Parathyroid adenoma (tissue), 2 donors: Measurements from ENCODE around the gene ERBB2.
A peak's percentile ranks its signal among the peaks of the same experiment; 100 is the strongest.

Experiments used
- H2AFZ ChIP-seq: fragments of 300-600 bp; sonication (generic); one replicate; pipeline ENCODE4 v1.7.0; 2017; ENCODE audit warnings: antibody characterized with exemption, mild to moderate bottlenecking
- H3K27ac ChIP-seq: fragments of 300-600 bp; sonication (generic); one replicate; pipeline ENCODE4 v1.7.0; 2017
- H3K27me3 ChIP-seq: fragments of 300-600 bp; sonication (generic); one replicate; pipeline ENCODE4 v1.7.0; 2017; ENCODE audit warnings: low read length; ENCODE audit not compliant: control insufficient read depth, insufficient read depth
- H3K36me3 ChIP-seq: fragments of 300-600 bp; sonication (generic); one replicate; pipeline ENCODE4 v1.7.0; 2017; ENCODE audit warnings: low read length; ENCODE audit not compliant: control insufficient read depth, insufficient read depth
- H3K4me1 ChIP-seq: fragments of 300-600 bp; sonication (generic); one replicate; pipeline ENCODE4 v1.7.0; 2017; ENCODE audit warnings: control low read depth
- H3K4me2 ChIP-seq: fragments of 300-600 bp; sonication (generic); one replicate; pipeline ENCODE4 v1.7.0; 2017; ENCODE audit warnings: low read length
- H3K4me3 ChIP-seq: fragments of 300-600 bp; sonication (generic); one replicate; pipeline ENCODE4 v1.7.0; 2017; ENCODE audit warnings: low read depth, low read length
- H3K79me2 ChIP-seq: fragments of 300-600 bp; sonication (generic); one replicate; pipeline ENCODE4 v1.7.0; 2017; ENCODE audit warnings: control low read depth
- H3K9ac ChIP-seq: fragments of 300-600 bp; sonication (generic); one replicate; pipeline ENCODE4 v1.7.0; 2017; ENCODE audit warnings: mild to moderate bottlenecking
- H3K9me3 ChIP-seq: fragments of 300-600 bp; sonication (generic); one replicate; pipeline ENCODE4 v1.7.0; 2017; ENCODE audit warnings: low read length; ENCODE audit not compliant: control insufficient read depth
- CTCF ChIP-seq: fragments of 300-600 bp; sonication (generic); IDR thresholded peaks from one replicate; pipeline ENCODE4 v1.7.0; 2017; ENCODE audit warnings: antibody characterized with exemption, mild to moderate bottlenecking
- donor health status: primary hyperparathyroidism.

ERBB2 gene

GRCh38 chr17:39703913-39704312, 4.0 kb downstream of the ERBB2 start:
- peaks cover 40% of the 10 kb centered on the region for H3K4me1 ChIP-seq

GRCh38 chr17:39704821-39705551, 5.1 kb downstream of the ERBB2 start:
- Histone ChIP-seq H3K27ac (peak overlapping the region; percentile 97), H3K36me3 (no peaks in the 10 kb centered on the region), H3K9ac (no peak overlapping the region), H3K79me2 (no peaks in the 10 kb centered on the region), H3K9me3 (no peaks in the 10 kb centered on the region), H3K4me2 (peak overlapping the region; percentile 48), H2AFZ (peak overlapping the region; percentile 80), H3K4me1 (peaks cover 40% of the 10 kb centered on the region), H3K27me3 (no peaks in the 10 kb centered on the region), H3K4me3 (peak overlapping the region; percentile 12)
- TF ChIP-seq CTCF, result no peak

More at GRCh38 chr17:39703913-39704312, 4.0 kb downstream of the ERBB2 start:
- no peaks in the 10 kb centered on the region for H3K27me3 ChIP-seq
- H3K4me2 ChIP-seq, result no peak overlapping the region
- no peaks in the 10 kb centered on the region for H3K9me3 ChIP-seq
- H2AFZ ChIP-seq, result no peak overlapping the region
- H3K4me3 ChIP-seq, result no peak overlapping the region
- no peak for TF ChIP-seq CTCF
- no peak overlapping the region for H3K9ac ChIP-seq
- no peaks in the 10 kb centered on the region for H3K79me2 ChIP-seq
- no peaks in the 10 kb centered on the region for H3K36me3 ChIP-seq
- peak overlapping the region; percentile 97 for H3K27ac ChIP-seq

- Histone ChIP-seq H3K4me1 (peaks cover 40% of the 10 kb centered on the region), H3K27me3 (no peaks in the 10 kb centered on the region), H3K9ac (no peak overlapping the region), H2AFZ (peak overlapping the region; percentile 80), H3K27ac (peak overlapping the region; percentile 97), H3K36me3 (no peaks in the 10 kb centered on the region), H3K4me3 (peak overlapping the region; percentile 12), H3K79me2 (no peaks in the 10 kb centered on the region), H3K9me3 (no peaks in the 10 kb centered on the region), H3K4me2 (peak overlapping the region; percentile 48)
- TF ChIP-seq CTCF, result no peak
Measured at GRCh38 chr17:39705786-39706348, 6.0 kb downstream of the ERBB2 start.

- Histone ChIP-seq H3K27me3 (no peaks in the 10 kb centered on the region), H2AFZ (peak overlapping the region; percentile 80), H3K79me2 (no peaks in the 10 kb centered on the region), H3K4me1 (peaks cover 36% of the 10 kb centered on the region), H3K9me3 (no peaks in the 10 kb centered on the region), H3K4me2 (peak overlapping the region; percentile 48), H3K9ac (no peak overlapping the region), H3K4me3 (peak overlapping the region; percentile 12), H3K36me3 (no peaks in the 10 kb centered on the region), H3K27ac (peak overlapping the region; percentile 97)
- no peak for TF ChIP-seq CTCF
Measured at GRCh38 chr17:39706383-39706782, 6.5 kb downstream of the ERBB2 start.

GRCh38 chr17:39706921-39707337, 7.1 kb downstream of the ERBB2 start:
- H3K36me3 ChIP-seq, result no peaks in the 10 kb centered on the region
- no peak overlapping the region for H3K9ac ChIP-seq
- H3K27ac ChIP-seq, result peak overlapping the region; percentile 97
- H3K4me2 ChIP-seq, result no peak overlapping the region
- peaks cover 33% of the 10 kb centered on the region for H3K4me1 ChIP-seq
- TF ChIP-seq CTCF, result no peak
- no peak overlapping the region for H2AFZ ChIP-seq
- no peaks in the 10 kb centered on the region for H3K27me3 ChIP-seq
- no peak overlapping the region for H3K4me3 ChIP-seq
- H3K9me3 ChIP-seq, result no peaks in the 10 kb centered on the region
- H3K79me2 ChIP-seq, result no peaks in the 10 kb centered on the region
